NCI-H524 treated with DMSO at 0.1 percent for 48 hours (cell line): ENCODE data around the gene ESRRA.

ENCODE experiments used
- DNase-seq: peaks from one replicate; lab custom pipeline; 2025; lab: John Stamatoyannopoulos, UW

The ESRRA gene

GRCh38 chr11:64333556-64333955, 28.2 kb downstream of the ESRRA start:
- no peak for DNase-seq

GRCh38 chr11:64334764-64335735, 29.7 kb downstream of the ESRRA start:
- DNase-seq: peak; percentile 92

- DNase-seq: no peak
Measured at GRCh38 chr11:64337538-64338249, 32.4 kb downstream of the ESRRA start.

DNA sequence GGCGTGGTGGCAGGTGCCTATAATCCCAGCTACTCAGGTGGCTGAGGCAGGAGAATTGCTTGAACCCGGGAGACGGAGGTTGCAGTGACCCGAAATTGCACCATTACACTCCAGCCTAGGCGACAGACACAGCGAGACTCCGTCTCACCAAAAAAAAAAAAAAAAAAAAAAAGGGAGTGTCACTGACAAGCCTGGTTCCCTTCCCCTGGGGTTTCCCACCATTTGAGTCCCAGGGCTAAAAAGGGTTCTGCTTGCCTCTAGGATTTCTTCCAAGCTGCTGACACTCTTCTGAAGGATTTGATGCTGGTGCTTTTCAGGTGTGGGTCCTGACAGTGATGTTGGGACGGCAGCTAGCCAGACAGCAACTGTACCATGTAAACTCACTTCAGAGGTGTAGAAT, 33.4 kb downstream of the ESRRA start:
- no peak for DNase-seq

DNA sequence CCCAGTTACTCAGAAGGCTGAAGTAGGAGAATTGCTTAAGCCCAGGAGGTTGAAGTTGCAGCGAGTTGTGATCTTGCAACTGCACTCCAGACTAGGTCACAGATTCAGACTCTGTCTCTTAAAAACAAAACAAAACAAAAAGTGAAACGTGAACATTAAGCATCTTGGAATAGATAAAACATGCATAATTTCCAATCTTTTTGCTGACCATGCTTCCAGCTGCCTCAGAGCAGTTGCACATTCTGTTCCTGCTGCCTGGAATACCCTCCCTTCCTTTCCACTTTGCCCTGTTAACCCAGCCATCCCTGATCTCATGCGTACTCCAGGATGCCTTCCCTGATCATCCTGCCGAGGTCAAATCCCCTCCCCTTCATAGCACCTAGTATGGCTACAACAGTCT, 34.0 kb downstream of the ESRRA start:
- DNase-seq: no peak

DNA sequence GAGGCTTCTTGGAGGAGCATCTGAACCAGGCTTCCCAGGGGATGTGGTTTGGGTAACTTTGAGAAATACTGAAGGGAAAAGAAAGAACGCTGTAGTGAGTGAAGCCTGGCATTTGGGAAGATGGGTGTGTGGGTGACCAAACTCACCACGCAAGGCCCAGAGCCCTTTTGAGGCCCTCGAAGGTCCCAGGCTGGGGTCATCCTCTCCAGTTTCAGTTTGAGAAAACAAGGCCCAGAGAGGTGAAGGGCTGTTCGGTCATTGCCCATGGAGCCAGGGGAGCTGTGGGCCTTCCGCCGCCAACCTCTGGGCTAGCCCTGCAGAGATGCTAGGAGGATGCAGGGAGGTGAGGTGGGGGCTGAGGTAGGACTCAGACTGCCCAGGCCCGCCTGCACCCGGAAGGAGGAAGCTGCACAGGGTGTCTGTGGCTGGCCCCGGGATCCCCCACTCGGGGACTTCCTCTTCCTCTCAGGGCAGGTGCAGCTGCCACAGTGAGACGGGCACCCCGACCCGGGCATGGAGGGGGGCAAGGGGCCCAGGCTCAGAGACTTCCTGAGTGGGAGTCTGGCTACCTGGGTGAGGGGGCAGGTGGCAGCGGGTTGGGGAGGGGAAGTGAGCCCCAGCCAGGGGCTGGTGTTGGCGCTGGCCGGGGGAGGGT, 34.6 kb downstream of the ESRRA start, which contains the start of gene CCDC88B:
Gene CCDC88B (plus strand): TSS at position 451 of the 655 bp plus-strand sequence. CDS start 63 bp downstream, at position 514.
- DNase-seq: no peak

DNA sequence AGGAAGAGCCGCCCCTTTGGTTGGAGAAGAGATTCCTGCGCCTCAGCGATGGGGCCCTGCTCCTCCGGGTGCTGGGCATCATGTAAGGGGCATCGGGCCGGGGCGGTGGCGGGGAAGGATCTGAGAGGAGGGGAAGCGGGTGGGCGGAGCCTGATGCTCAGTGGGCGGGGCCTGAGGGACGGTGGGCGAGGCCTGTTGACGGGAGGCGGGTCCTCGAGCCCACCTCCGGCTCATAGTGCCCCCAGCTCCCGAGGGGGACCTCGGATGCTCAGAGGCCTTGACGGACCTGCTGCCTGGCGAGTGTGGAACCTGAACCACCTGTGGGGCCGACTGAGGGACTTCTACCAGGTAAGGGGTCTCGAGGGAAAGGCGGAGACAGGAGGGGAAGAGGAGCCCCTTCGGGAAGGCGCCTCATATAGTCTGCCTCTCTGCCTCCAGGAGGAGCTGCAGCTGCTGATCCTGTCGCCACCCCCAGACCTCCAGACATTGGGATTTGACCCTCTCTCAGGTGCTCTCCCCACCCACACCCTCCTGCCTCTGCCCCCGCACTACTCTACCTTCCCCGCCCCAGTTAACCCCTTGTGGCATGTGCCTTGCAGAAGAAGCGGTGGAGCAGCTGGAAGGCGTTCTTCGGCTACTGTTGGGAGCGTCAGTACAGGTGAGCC, 35.5 kb downstream of the ESRRA start:
- DNase-seq: no peak

DNA sequence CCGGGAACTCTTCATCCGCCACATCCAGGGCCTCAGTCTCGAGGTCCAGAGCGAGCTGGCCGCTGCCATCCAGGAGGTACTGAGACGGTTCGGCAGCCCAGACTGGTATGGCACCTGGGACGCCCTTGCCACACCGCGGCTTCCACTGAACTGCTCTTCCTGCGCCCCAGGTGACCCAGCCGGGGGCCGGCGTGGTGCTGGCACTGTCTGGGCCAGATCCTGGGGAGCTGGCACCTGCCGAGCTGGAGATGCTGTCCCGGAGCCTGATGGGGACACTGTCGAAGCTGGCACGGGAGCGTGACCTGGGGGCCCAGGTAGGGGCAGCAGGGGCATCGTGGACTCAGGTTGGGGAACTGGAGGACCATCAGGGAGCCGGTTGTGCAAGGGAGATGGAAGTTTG, 36.1 kb downstream of the ESRRA start:
- no peak for DNase-seq

DNA sequence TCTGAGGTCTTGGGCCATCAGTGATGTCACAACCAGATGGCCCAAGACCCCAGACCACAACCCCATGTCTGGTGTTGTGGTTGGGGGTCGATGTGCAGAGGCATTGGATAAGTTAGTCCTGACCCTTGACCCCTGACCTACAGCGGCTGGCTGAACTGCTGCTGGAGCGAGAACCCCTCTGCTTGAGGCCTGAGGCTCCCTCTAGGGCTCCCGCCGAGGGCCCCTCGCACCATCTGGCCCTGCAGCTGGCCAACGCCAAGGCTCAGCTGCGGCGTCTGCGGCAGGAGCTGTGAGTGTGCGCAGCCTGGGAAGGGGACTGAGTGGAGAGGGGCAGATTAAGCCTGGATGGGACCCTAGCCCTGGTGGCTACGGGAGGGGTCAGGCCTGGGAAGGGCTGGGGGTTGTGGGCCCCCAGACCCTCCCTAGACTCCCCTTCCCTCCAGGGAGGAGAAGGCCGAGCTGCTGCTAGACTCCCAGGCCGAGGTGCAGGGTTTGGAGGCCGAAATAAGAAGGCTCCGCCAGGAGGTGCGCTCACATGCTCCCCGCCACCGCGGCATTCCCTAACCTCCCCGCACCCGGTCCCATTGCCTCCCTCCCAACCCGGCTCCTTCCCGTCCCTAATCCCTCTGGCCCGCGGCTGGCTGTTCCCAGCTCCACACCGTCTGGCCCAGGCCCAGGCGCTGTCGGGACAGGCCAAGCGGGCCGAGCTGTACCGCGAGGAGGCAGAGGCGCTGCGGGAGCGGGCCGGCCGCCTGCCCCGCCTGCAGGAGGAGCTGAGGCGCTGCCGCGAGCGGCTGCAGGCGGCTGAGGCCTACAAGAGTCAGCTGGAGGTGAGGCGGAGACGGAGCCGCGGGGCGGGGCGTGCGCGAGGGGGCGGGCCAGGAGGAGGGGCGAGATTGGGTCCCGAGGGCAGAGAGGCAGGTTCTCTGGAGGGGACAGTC, 36.8 kb downstream of the ESRRA start:
- DNase-seq: peak; percentile 70

- no peak for DNase-seq
Measured at GRCh38 chr11:64342869-64343745, 37.8 kb downstream of the ESRRA start.

DNA sequence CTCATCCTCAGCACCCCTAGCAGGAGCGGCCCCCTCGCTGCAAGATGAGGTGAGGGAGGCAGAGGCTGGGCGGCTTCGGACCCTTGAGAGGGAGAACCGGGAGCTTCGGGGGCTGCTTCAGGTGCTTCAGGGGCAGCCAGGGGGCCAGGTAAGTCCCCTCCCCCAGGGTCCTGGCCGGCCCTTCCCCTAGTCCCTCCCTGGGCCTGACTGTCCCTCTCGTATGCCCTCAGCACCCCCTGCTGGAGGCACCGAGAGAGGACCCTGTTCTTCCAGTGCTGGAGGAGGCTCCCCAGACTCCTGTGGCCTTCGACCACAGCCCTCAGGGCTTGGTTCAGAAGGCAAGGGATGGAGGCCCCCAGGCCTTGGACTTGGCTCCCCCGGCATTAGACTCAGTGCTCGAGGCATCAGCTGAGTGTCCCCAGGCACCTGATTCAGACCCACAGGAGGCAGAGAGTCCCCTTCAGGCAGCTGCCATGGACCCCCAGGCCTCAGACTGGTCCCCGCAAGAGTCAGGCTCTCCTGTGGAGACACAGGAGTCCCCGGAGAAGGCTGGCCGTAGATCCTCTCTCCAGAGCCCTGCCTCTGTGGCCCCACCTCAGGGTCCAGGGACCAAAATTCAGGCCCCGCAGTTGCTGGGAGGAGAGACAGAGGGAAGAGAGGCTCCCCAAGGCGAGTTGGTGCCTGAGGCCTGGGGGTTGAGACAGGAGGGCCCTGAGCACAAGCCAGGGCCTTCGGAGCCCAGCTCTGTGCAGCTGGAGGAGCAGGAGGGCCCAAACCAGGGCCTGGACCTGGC, 38.6 kb downstream of the ESRRA start:
- no peak for DNase-seq

DNA sequence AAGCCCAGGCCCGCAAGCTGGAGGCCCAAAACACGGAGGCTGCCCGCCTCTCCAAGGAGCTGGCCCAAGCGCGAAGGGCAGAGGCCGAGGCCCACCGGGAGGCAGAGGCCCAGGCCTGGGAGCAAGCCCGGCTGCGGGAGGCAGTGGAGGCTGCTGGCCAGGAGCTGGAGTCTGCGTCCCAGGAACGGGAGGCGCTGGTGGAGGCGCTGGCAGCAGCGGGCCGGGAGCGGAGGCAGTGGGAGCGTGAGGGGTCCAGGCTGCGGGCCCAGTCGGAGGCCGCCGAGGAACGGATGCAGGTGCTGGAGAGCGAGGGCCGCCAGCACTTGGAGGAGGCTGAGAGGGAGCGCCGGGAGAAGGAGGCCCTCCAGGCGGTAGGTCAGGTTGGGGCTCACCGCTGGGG, 39.5 kb downstream of the ESRRA start:
- DNase-seq: no peak

- no peak for DNase-seq
Measured at GRCh38 chr11:64347193-64347867, 42.0 kb downstream of the ESRRA start.

DNA sequence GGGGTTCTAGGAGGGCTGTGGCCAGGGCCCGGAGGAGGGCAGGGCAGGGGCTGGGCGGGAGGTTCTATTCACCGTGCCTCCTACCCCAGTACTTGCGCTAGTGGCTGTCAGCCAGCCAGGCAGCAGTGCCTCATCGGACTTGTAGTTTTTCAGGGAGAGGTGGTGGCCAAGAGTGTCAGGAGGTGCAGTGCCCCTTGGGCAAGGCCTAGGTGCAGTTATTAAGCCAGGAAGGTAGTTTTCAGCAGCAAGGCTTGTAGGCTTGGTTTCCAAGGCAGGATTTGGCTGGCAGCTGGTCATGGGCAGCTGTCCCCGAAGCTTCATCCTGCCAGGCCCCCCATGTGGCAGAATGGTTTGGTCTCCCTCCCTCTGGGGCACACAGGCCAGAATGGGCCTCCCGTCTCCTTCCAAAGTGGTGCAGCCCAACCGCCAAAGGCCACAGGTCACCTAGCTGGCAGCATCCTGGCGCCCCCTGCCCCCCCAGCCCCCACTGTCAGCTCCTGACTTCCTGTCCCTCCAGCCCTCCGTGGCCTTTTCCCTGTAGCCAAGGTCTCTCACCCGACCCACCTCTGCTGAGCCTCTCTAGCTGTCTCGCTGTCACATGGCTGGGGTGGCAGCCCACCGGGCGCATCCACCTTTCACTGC, 43.2 kb downstream of the ESRRA start:
- peak; percentile 40 for DNase-seq

- DNase-seq: no peak
Measured at GRCh38 chr11:64349025-64349387, 43.7 kb downstream of the ESRRA start.

DNA sequence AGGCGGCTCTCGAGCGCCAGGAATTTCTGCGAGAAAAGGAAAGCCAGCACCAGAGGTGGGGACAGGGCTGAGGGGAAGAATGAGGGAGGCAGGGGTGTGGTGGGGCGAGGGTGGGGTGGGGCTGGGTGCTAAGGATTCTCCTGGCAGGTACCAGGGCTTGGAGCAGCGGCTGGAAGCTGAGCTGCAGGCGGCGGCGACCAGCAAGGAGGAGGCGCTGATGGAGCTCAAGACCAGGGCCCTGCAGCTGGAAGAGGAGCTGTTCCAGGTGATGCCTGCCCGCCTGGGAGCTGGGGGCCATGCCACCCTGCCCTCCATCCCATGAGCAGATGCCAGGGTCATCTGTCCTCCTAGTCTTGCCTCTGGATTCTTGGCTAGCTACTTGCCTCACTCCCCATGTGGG, 44.1 kb downstream of the ESRRA start:
- DNase-seq: no peak

GRCh38 chr11:64351136-64351631, 45.9 kb downstream of the ESRRA start:
- DNase-seq: no peak
